K562 (cell line): ENCODE measurements around the gene EEF2K. TPM values are rescaled to one million over a fixed set of nuclear protein-coding genes. Genes with fewer than 3 reads are reported as not detected.

Experiments
- ATAC-seq: fragments of 200-7000 bp; cut with Tn5 transposase; 3 replicates; pipeline ENCODE4 v1.9.1; 2020; ENCODE audit warnings: moderate library complexity
- BruUV-seq: library from RNA; stranded (reverse); fragments of 400-500 nt; replicated peaks from 2 replicates; lab custom pipeline; 2021; lab: Mats Ljungman, UMichigan
- CTCF ChIA-PET: fragments of 300-600 bp; formaldehyde crosslinking; extraction: SDS; loops from one replicate; lab custom pipeline; 2021; ENCODE audit warnings: low intra/inter-chr PET ratio; lab: Yijun Ruan, JAX
- POLR2A ChIA-PET: fragments of 300-600, 350-650 bp; sonication (Branson Sonifier 250); formaldehyde crosslinking; extraction: SDS; loops from one replicate; lab custom pipeline; 2021; ENCODE audit warnings: antibody characterized with exemption, inconsistent platforms; lab: Yijun Ruan, JAX
- DNase-seq, 4 experiments: peaks; one replicate each; pipeline versions ENCODE4 v3.0.0 to v3.0.0-alpha.2; 2011 to 2018; ENCODE audit warnings: low spot score in 3 of 4, mixed read lengths in 3 of 4; ENCODE audit errors: extremely low read depth in 1 of 4
- FAIRE-seq: peaks from 2 replicates; lab custom pipeline; 2011; peaks lifted over from hg19 to GRCh38; lab: Jason Lieb, UNC
- H2AFZ ChIP-seq: 2 replicates; pipeline ENCODE4 v1.6.0; 2011; ENCODE audit warnings: low read depth, low read length, control low read depth, inconsistent platforms
- H3K27ac ChIP-seq: fragments of 200-600 bp; 3 replicates; pipeline ENCODE4 v1.8.0; 2011; ENCODE audit warnings: low read depth, mild to moderate bottlenecking, control low read depth, inconsistent platforms, low read length, moderate library complexity, mixed read lengths; ENCODE audit errors: extremely low read depth
- H3K27me3 ChIP-seq, 2 experiments: fragments of 300-600 bp in 1 of 2; 2 replicates in 1 of 2; 3 replicates in 1 of 2; pipeline versions ENCODE4 v1.6.0 to v1.8.0; 2011; ENCODE audit warnings: inconsistent platforms in 2 of 2, low read length in 2 of 2, mild to moderate bottlenecking in 1 of 2, mixed read lengths in 1 of 2, moderate library complexity in 1 of 2; ENCODE audit not compliant: control insufficient read depth in 2 of 2, insufficient read depth in 2 of 2
- H3K36me3 ChIP-seq: fragments of 300-600 bp; 3 replicates; pipeline ENCODE4 v1.8.0; 2011; ENCODE audit warnings: mild to moderate bottlenecking, low read length, inconsistent platforms; ENCODE audit not compliant: control insufficient read depth, insufficient read depth
- H3K4me1 ChIP-seq, 2 experiments: fragments of 200-600 bp in 1 of 2; replicated peaks in 1 of 2; 2 replicates in 1 of 2; 3 replicates in 1 of 2; pipeline versions ENCODE4 v1.5.1 to v1.8.0; 2011; ENCODE audit warnings: inconsistent platforms in 2 of 2, low read length in 2 of 2, mild to moderate bottlenecking in 1 of 2, mixed read lengths in 1 of 2, moderate library complexity in 1 of 2; ENCODE audit not compliant: control insufficient read depth in 2 of 2, insufficient read depth in 2 of 2
- H3K4me2 ChIP-seq: 2 replicates; pipeline ENCODE4 v1.6.1; 2011; ENCODE audit warnings: low read length, control low read depth, inconsistent platforms, mixed read lengths; ENCODE audit not compliant: insufficient read depth
- H3K4me3 ChIP-seq: fragments of 200-600 bp; sonication (generic), shearing (Covaris generic); 2 replicates; pipeline ENCODE4 v1.5.1; 2016; ENCODE audit warnings: control low read depth, inconsistent platforms
- H3K79me2 ChIP-seq: fragments of 200-600 bp; 3 replicates; pipeline ENCODE4 v1.8.0; 2011; ENCODE audit warnings: low read length, inconsistent platforms; ENCODE audit not compliant: control insufficient read depth, insufficient read depth
- H3K9ac ChIP-seq, 2 experiments: 2 replicates each; pipeline versions ENCODE4 v1.6.0 to v1.6.1; 2011; ENCODE audit warnings: low read depth in 2 of 2, low read length in 2 of 2, control low read depth in 1 of 2, inconsistent platforms in 1 of 2, mild to moderate bottlenecking in 1 of 2, mixed read lengths in 1 of 2; ENCODE audit not compliant: insufficient read depth in 1 of 2
- H3K9me1 ChIP-seq: one replicate; pipeline ENCODE4 v1.6.0; 2011; ENCODE audit warnings: inconsistent platforms, mild to moderate bottlenecking, low read length, moderate library complexity; ENCODE audit not compliant: control insufficient read depth, insufficient read depth
- H3K9me3 ChIP-seq: replicated peaks from 2 replicates; pipeline ENCODE4 v1.5.1; 2011; ENCODE audit warnings: low read depth, low read length, inconsistent platforms; ENCODE audit not compliant: control insufficient read depth, insufficient read depth
- H4K20me1 ChIP-seq: replicated peaks from 2 replicates; pipeline ENCODE4 v1.6.1; 2011; ENCODE audit warnings: low read length, inconsistent platforms, mixed read lengths; ENCODE audit not compliant: control insufficient read depth, insufficient read depth
- C11orf30 ChIP-seq: fragments of 450-650 bp; IDR thresholded peaks from 2 replicates; pipeline ENCODE4 v1.6.1; 2016; ENCODE audit warnings: low read depth, mild to moderate bottlenecking
- CBX2 ChIP-seq: fragments of 200-600 bp; sonication (generic); IDR thresholded peaks from one replicate; pipeline ENCODE4 v1.6.1; 2012; ENCODE audit warnings: mild to moderate bottlenecking, low read length, inconsistent platforms; ENCODE audit not compliant: insufficient read depth, poor library complexity, severe bottlenecking
- CSDE1 ChIP-seq, 2 experiments: fragments of 450-650 bp; IDR thresholded peaks; 2 replicates each; pipeline ENCODE4 v1.6.1; 2016; ENCODE audit warnings: mild to moderate bottlenecking in 1 of 2
- EP300 ChIP-seq: IDR thresholded peaks from 2 replicates; pipeline ENCODE4 v1.6.1; 2012; ENCODE audit warnings: low read length, improper control_type of control experiment
- FOSL1 ChIP-seq: fragments of 200-800 bp; sonication (Bioruptor generic); conservative IDR thresholded peaks from 2 replicates; pipeline ENCODE4 v1.6.1; 2016; ENCODE audit warnings: missing genetic modification characterization, missing compliant biosample characterization
- FOXK2 ChIP-seq, 2 experiments: fragments of 450-650 bp; IDR thresholded peaks in 1 of 2; conservative IDR thresholded peaks in 1 of 2; 2 replicates each; pipeline ENCODE4 v1.6.1; 2016; ENCODE audit warnings: low read depth in 2 of 2, mild to moderate bottlenecking in 1 of 2
- MNT ChIP-seq, 2 experiments: fragments of 450-650 bp; conservative IDR thresholded peaks; 2 replicates each; pipeline ENCODE4 v1.6.1; 2017; ENCODE audit warnings: mild to moderate bottlenecking in 2 of 2, moderate library complexity in 2 of 2
- NFE2L1 ChIP-seq: fragments of 450-650 bp; IDR thresholded peaks from 2 replicates; pipeline ENCODE4 v1.6.1; 2016; ENCODE audit warnings: missing genetic modification characterization, low read depth, mild to moderate bottlenecking, missing compliant biosample characterization, moderate library complexity, borderline replicate concordance
- NR2C1 ChIP-seq, 2 experiments: fragments of 450-650 bp; IDR thresholded peaks; 2 replicates each; pipeline ENCODE4 v1.6.1; 2017; ENCODE audit warnings: mild to moderate bottlenecking in 2 of 2, antibody characterized with exemption in 1 of 2, inconsistent platforms in 1 of 2, missing compliant biosample characterization in 1 of 2, missing genetic modification characterization in 1 of 2
- SMARCA4 ChIP-seq: fragments of 450-650 bp; IDR thresholded peaks from 2 replicates; pipeline ENCODE4 v1.6.1; 2016
- SRF ChIP-seq, 2 experiments: fragments of 250-450, 450-650 bp in 1 of 2; sonication (Bioruptor Pico) in 1 of 2; sonication (generic) in 1 of 2; formaldehyde crosslinking; IDR thresholded peaks; 2 replicates each; pipeline versions ENCODE4 v1.5.0 to v1.5.1; 2020 to 2022; ENCODE audit warnings: mild to moderate bottlenecking in 1 of 2, missing genetic modification reagents in 1 of 2
- SRSF7 ChIP-seq: fragments of 200-400 bp; formaldehyde crosslinking; optimal IDR thresholded peaks from 2 replicates; pipeline ENCODE3; 2017; ENCODE audit warnings: mild to moderate bottlenecking, low read depth, low read length
- TAL1 ChIP-seq: fragments of 450-650 bp; IDR thresholded peaks from 2 replicates; pipeline ENCODE4 v1.6.1; 2016; ENCODE audit warnings: mild to moderate bottlenecking
- TBL1XR1 ChIP-seq, 2 experiments: IDR thresholded peaks; 2 replicates each; pipeline ENCODE4 v1.6.1; 2012; ENCODE audit warnings: improper control_type of control experiment in 2 of 2, low read length in 2 of 2, mild to moderate bottlenecking in 1 of 2
- THRB ChIP-seq: fragments of 450-650 bp; formaldehyde crosslinking; conservative IDR thresholded peaks from 2 replicates; pipeline ENCODE4 v1.4.0; 2022; ENCODE audit warnings: mild to moderate bottlenecking, missing genetic modification characterization
- TOE1 ChIP-seq, 2 experiments: fragments of 450-650 bp in 1 of 2; sonication (generic) in 1 of 2; formaldehyde crosslinking in 1 of 2; IDR thresholded peaks; 2 replicates each; pipeline versions ENCODE4 v1.7.1 to v1.8.0; 2016 to 2022; ENCODE audit warnings: borderline replicate concordance in 2 of 2, mild to moderate bottlenecking in 2 of 2, antibody characterized with exemption in 1 of 2, inconsistent platforms in 1 of 2, low read depth in 1 of 2, missing genetic modification reagents in 1 of 2, moderate library complexity in 1 of 2
- ZKSCAN8 ChIP-seq: fragments of 200-800 bp; sonication (Bioruptor generic); IDR thresholded peaks from 2 replicates; pipeline ENCODE4 v1.6.1; 2016; ENCODE audit warnings: missing genetic modification characterization, missing compliant biosample characterization
- WGBS: fragments of 100-300 bp; shearing (Covaris generic); methylation state at CpG from one replicate; pipeline ENCODE4 v1.1.6; 2016; ENCODE audit warnings: low coverage, mixed read lengths; ENCODE audit not compliant: insufficient coverage; ENCODE audit errors: missing lambda C conversion rate; 5-methylcytosine and 5-hydroxymethylcytosine counted together
- in situ Hi-C: fragments of 300-500 bp; cut with MboI; formaldehyde crosslinking; loops from 4 replicates; pipeline ENCODE4 v1.15.0; 2018; ENCODE audit warnings: inconsistent platforms, mixed read lengths
- intact Hi-C: fragments of 100-400 bp; cut with micrococcal nuclease; formaldehyde crosslinking; loops from 2 replicates; pipeline ENCODE4 v1.14.2; 2022
- polyA plus RNA-seq, 8 experiments: library from polyadenylated mRNA; depleted of rRNA in 4 of 8; stranded (reverse) in 5 of 8; unstranded in 3 of 8; fragments of >200 nt; fragmentation: Nextera tagmentation in 2 of 8; fragmentation: Illumina TruSeq in 1 of 8; extraction: Ambion mirVana in 2 of 8; extraction: Trizol in 1 of 8; gene quantifications; 2 replicates each; pipeline versions ENCODE4 v1.2.1 to v1.2.3, GENCODE V29; 2011 to 2014; ENCODE audit warnings: inconsistent platforms in 1 of 8, missing spikeins in 1 of 8
- total RNA-seq, 7 experiments: library from RNA; depleted of rRNA in 6 of 7; stranded (reverse); fragments of >200 nt in 6 of 7; fragmentation: Illumina TruSeq in 2 of 7; extraction: Trizol in 2 of 7; gene quantifications; 2 replicates each; pipeline versions ENCODE4 v1.2.1 to v1.2.3, GENCODE V29; 2011 to 2021; ENCODE audit warnings: low replicate concordance in 1 of 7

The EEF2K gene
- total and polyA plus RNA-seq, 9 of the 15 experiments (the other 6 are each of a cell fraction or from before 2014, with no cell fraction given), result 3.0 to 35.2 (median 12.2) TPM

- Histone ChIP-seq H3K9me1 (no peaks in the 10 kb centered on the region), H3K27me3 (no peaks in the 10 kb centered on the region), H3K4me3 (no peak overlapping the region), H2AFZ (no peak overlapping the region), H4K20me1 (no peaks in the 10 kb centered on the region), H3K79me2 (no peaks in the 10 kb centered on the region), H3K36me3 (peaks cover 71% of the 10 kb centered on the region), H3K9me3 (no peaks in the 10 kb centered on the region), H3K27ac (peak overlapping the region; percentile 72), H3K4me1 (peaks cover 15 to 18% of the 10 kb centered on the region in 2 experiments; a peak in 4 of 5 replicates), H3K4me2 (peak overlapping the region; percentile 28), H3K9ac (peak overlapping the region in 1 of 2 experiments; percentile 28; a peak in 1 of 4 replicates)
- FAIRE-seq (peak; percentile 97), DNase-seq (peak; percentile 43 to 89 (median 66)), ATAC-seq (peak; percentile 90)
- POLR2A ChIA-PET, result interaction anchor here (0.6 to 1.4 kb wide), 7 partner anchors 13 to 91 kb away, joined by 3 to 5 read pairs (median 4); no protein-coding TSS in a partner anchor
- BruUV-seq, result no TSS peak
- 26% methylated on average over 5 of the region's 5 CpGs for WGBS
- intact Hi-C loops (no loop called here), in situ Hi-C loops (no loop called here)
- CTCF ChIA-PET, result interaction anchor here (1.0 kb wide), 1 partner anchor 15 kb away, joined by 4 read pairs; the partner anchor contains the start of gene POLR3E
- TF ChIP-seq TAL1 (peak; percentile 98), EP300 (peak; percentile 95), NR2C1 (IDR thresholded peaks at IDR 0.05) (peak; percentile 54), NR2C1 (tag; IDR thresholded peaks at IDR 0.05) (peak; percentile 64; the same call in 1 of the 2 replicates), TBL1XR1 (IDR thresholded peaks at IDR 0.05; ENCODE audit: low read length in 2 of 2) (peak; percentile 89 to 92; a peak in 3 of 4 replicates), THRB (CRISPR knock-in tag) (no peak), SRSF7 (no peak), ZKSCAN8 (CRISPR knock-in tag) (peak; percentile 70; the same call in 1 of the 2 replicates), C11orf30 (peak; percentile 67), SRF (CRISPR knock-in tag; IDR thresholded peaks at IDR 0.05) (peak in 1 of 2 experiments; percentile 90; a peak in 1 of 4 replicates), SMARCA4 (peak; percentile 97), FOXK2 (conservative IDR thresholded peaks at IDR 0.05 in 1 of 2, IDR thresholded peaks at IDR 0.05 in 1 of 2; ENCODE audit: low read depth in 2 of 2) (peak; percentile 65 to 68; a peak in 3 of 4 replicates), CBX2 (no peak), CSDE1 (IDR thresholded peaks at IDR 0.05) (no peak), MNT (conservative IDR thresholded peaks at IDR 0.05) (peak; percentile 30 to 67; a peak in 2 of 4 replicates), TOE1 (IDR thresholded peaks at IDR 0.05; ENCODE audit: borderline replicate concordance) (peak; percentile 72), TOE1 (CRISPR knock-in tag; IDR thresholded peaks at IDR 0.05; ENCODE audit: borderline replicate concordance, low read depth) (no peak), FOSL1 (tag) (peak; percentile 84), NFE2L1 (tag) (peak; percentile 27; the same call in 1 of the 2 replicates)
These were observed 76.3 kb downstream of the EEF2K start for GRCh38 chr16:22282254-22282892.
